ENCODE measurements around the gene PMM2. TPM values are rescaled to one million over a fixed set of nuclear protein-coding genes. Genes with fewer than 3 reads are reported as not detected.

The PMM2 gene
- total RNA-seq, 1 experiment from 2014 or later: 58.4 TPM

- intact Hi-C loops (cut with micrococcal nuclease; ENCODE audit: unreplicated experiment): no loop called here
- POLR2A ChIA-PET: no interaction called here
- CTCF ChIA-PET: no interaction called here
- DNase-seq (ENCODE audit: low read depth, low spot score) (no peak), ATAC-seq (no peak)
- no peaks in the 10 kb centered on the region for H3K9me3 ChIP-seq (ENCODE audit: control insufficient read depth, insufficient read depth, low read depth, low read length)
- no peaks in the 10 kb centered on the region for H3K27me3 ChIP-seq (ENCODE audit: control insufficient read depth, insufficient read depth, low read length)
- no peak overlapping the region for H3K4me3 ChIP-seq (ENCODE audit: low read depth in 2 of 2, low read length in 2 of 2)
- no peak overlapping the region for H3K27ac ChIP-seq (ENCODE audit: low read length)
- in situ Hi-C loops (cut with HindIII; ENCODE audit: low pct_unique_long_range_greater_than_20kb, low sequenced_read_pairs): no loop called here
- no TSS peak for BruUV-seq (replicated peaks)
- 0 out of 2 replicates have a peak, but pooled peaks have one; percentile 11 for TF ChIP-seq POLR2AphosphoS5 (IDR thresholded peaks at IDR 0.05; ENCODE audit: low read depth, low read length)
- TF ChIP-seq SIN3A (IDR thresholded peaks at IDR 0.05; ENCODE audit: borderline replicate concordance, insufficient read depth, low read depth, low read length): no peak
- H3K4me1 ChIP-seq (ENCODE audit: control insufficient read depth, insufficient read depth, low read length): peaks cover 4% of the 10 kb centered on the region; the same call in 1 of the 2 replicates
- H3K36me3 ChIP-seq (ENCODE audit: control insufficient read depth, insufficient read depth, low read length): no peaks in the 10 kb centered on the region
Measured at GRCh38 chr16:8887431-8887765, 89.8 kb downstream of the PMM2 start.

GRCh38 chr16:8887952-8888560 lies 90.4 kb downstream of the PMM2 start:
- Histone ChIP-seq H3K27me3 (ENCODE audit: control insufficient read depth, insufficient read depth, low read length) (no peaks in the 10 kb centered on the region), H3K4me1 (ENCODE audit: control insufficient read depth, insufficient read depth, low read length) (peaks cover 4% of the 10 kb centered on the region; the same call in 1 of the 2 replicates), H3K9me3 (ENCODE audit: control insufficient read depth, insufficient read depth, low read depth, low read length) (no peaks in the 10 kb centered on the region), H3K36me3 (ENCODE audit: control insufficient read depth, insufficient read depth, low read length) (peaks cover 2% of the 10 kb centered on the region; the same call in 1 of the 2 replicates), H3K27ac (ENCODE audit: low read length) (no peak overlapping the region), H3K4me3 (ENCODE audit: low read depth in 2 of 2, low read length in 2 of 2) (no peak overlapping the region)
- BruUV-seq (replicated peaks): no TSS peak
- in situ Hi-C loops (cut with HindIII; ENCODE audit: low pct_unique_long_range_greater_than_20kb, low sequenced_read_pairs): no loop called here
- CTCF ChIA-PET: no interaction called here
- ATAC-seq: no peak
- POLR2A ChIA-PET: no interaction called here
- TF ChIP-seq POLR2AphosphoS5 (IDR thresholded peaks at IDR 0.05; ENCODE audit: low read depth, low read length) (no peak), CTCF (IDR thresholded peaks at IDR 0.05) (no peak), TCF7L2 (IDR thresholded peaks at IDR 0.05; ENCODE audit: low read depth, low read length) (no peak), SIN3A (IDR thresholded peaks at IDR 0.05; ENCODE audit: borderline replicate concordance, insufficient read depth, low read depth, low read length) (no peak), REST (IDR thresholded peaks at IDR 0.05; ENCODE audit: insufficient read depth in 1 of 2, low read depth in 2 of 2, low read length in 1 of 2) (no peak)
- no peak for DNase-seq (ENCODE audit: low read depth, low spot score)
- intact Hi-C loops (cut with micrococcal nuclease; ENCODE audit: unreplicated experiment): no loop called here
